ENCODE measurements around the gene NELFB. TPM values are rescaled to one million over a fixed set of nuclear protein-coding genes. Genes with fewer than 3 reads are reported as not detected.

The NELFB gene
- polyA plus RNA-seq, 1 donor from 2014 or later, result 64.7 TPM

DNA sequence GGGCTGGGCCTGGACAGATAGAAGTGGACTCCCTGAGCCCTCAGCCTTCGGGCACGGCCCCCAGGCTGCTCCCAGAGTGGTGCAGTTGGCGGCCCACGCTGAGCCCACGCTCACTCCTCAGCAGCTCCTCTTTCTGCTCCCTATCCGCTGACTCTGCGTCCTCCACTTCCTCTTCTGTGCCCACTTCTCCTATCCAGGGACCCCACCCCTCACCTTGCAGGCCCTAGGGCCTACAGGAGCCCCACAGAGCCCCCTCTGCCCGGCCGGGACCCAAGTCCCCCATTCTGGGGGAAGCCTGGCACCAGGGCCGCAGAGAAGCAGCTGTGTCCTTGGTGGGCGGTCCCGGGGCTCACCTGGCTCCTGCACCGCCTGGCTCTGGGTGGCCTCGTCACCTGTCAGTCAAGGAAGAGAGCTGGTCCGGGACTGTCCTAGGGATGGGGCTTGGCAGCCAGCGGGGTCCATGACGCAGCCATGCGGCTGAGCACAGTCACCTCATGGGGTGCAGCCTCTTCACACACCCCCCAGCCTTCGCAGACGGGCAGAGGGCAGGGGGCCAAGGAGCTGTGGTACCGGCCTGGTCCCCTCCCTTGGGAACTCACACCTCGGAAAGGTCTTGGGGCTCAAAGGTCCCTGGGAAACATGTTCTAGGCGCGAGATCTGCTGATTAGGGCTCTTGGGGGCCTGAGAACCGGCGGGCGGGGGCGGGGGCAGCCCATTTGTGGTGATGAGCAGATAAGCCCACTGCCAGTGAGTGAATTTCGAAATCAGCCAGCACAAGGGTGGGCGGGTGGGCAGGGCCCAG lies 52.3 kb downstream of the NELFB start:
- Histone ChIP-seq H3K27ac (ENCODE audit: low read length) (no peak overlapping the region), H2AFZ (ENCODE audit: low read depth, low read length) (no peak overlapping the region), H3K4me3 (ENCODE audit: low read length) (no peak overlapping the region), H3K9ac (ENCODE audit: low read length) (no peak overlapping the region), H3K79me2 (replicated peaks; ENCODE audit: insufficient read depth, low read length) (no peaks in the 10 kb centered on the region), H3K36me3 (ENCODE audit: insufficient read depth, low read length) (no peaks in the 10 kb centered on the region), H3K4me2 (ENCODE audit: low read length) (no peak overlapping the region), H4K20me1 (ENCODE audit: insufficient read depth) (no peaks in the 10 kb centered on the region), H3K9me2 (ENCODE audit: insufficient read depth, low read length) (no peaks in the 10 kb centered on the region), H3K27me3 (ENCODE audit: insufficient read depth, low read depth, low read length) (no peaks in the 10 kb centered on the region), H3K9me3 (ENCODE audit: low read length) (no peaks in the 10 kb centered on the region), H3F3A (ENCODE audit: insufficient read depth, low read length, poor library complexity, severe bottlenecking) (no peaks in the 10 kb centered on the region)
- TF ChIP-seq MXI1 (conservative IDR thresholded peaks at IDR 0.05; ENCODE audit: poor library complexity, severe bottlenecking), result no peak
- no peak for TF ChIP-seq SMC3 (conservative IDR thresholded peaks at IDR 0.05; ENCODE audit: poor library complexity)
- TF ChIP-seq EP300 (conservative IDR thresholded peaks at IDR 0.05; ENCODE audit: poor library complexity, severe bottlenecking), result no peak
- TF ChIP-seq TAF1 (IDR thresholded peaks at IDR 0.05; ENCODE audit: low read depth), result no peak
- TF ChIP-seq EZH2 (IDR thresholded peaks at IDR 0.05; ENCODE audit: borderline replicate concordance, insufficient read depth, low read length, poor library complexity, severe bottlenecking), result no peak
- no peak for TF ChIP-seq REST (IDR thresholded peaks at IDR 0.05; ENCODE audit: borderline replicate concordance)
- TF ChIP-seq, protein P1, sequence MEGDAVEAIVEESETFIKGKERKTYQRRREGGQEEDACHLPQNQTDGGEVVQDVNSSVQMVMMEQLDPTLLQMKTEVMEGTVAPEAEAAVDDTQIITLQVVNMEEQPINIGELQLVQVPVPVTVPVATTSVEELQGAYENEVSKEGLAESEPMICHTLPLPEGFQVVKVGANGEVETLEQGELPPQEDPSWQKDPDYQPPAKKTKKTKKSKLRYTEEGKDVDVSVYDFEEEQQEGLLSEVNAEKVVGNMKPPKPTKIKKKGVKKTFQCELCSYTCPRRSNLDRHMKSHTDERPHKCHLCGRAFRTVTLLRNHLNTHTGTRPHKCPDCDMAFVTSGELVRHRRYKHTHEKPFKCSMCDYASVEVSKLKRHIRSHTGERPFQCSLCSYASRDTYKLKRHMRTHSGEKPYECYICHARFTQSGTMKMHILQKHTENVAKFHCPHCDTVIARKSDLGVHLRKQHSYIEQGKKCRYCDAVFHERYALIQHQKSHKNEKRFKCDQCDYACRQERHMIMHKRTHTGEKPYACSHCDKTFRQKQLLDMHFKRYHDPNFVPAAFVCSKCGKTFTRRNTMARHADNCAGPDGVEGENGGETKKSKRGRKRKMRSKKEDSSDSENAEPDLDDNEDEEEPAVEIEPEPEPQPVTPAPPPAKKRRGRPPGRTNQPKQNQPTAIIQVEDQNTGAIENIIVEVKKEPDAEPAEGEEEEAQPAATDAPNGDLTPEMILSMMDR (IDR thresholded peaks at IDR 0.05; ENCODE audit: poor library complexity, severe bottlenecking), result no peak
- TF ChIP-seq POLR2AphosphoS5 (IDR thresholded peaks at IDR 0.05), result no peak
- no peak for TF ChIP-seq RAD21 (conservative IDR thresholded peaks at IDR 0.05)

DNA sequence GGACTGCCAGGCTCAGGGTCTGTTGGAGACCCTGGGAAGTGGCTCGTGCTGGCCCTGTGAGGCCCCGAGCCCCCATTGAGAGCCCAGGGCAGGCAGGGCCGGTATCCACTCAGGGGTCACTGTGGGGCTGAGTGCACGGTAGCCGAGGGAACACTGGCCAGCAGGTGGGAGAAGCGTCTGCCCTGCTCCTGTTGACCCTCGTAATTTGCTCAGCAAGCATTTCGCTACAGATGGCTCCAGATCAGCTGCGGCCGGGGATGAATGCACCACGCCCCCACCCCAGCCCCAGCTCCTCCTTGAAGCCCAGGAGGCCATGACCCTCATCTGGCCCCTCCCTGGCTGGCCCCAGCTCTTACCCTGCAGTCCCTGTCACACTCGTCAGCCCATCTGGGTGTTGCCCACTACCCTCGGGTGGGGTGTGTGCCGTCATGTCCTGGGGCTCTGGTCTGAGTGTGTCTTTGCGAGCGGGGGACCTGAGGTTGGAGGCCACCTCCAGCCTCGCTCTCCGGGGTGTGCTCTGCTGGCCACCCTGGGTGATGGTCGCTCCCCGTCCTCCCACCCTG lies 53.0 kb downstream of the NELFB start:
- Histone ChIP-seq H3K79me2 (replicated peaks; ENCODE audit: insufficient read depth, low read length) (no peaks in the 10 kb centered on the region), H2AFZ (ENCODE audit: low read depth, low read length) (no peak overlapping the region), H3K4me3 (ENCODE audit: low read length) (no peak overlapping the region), H3K4me2 (ENCODE audit: low read length) (no peak overlapping the region), H3F3A (ENCODE audit: insufficient read depth, low read length, poor library complexity, severe bottlenecking) (no peaks in the 10 kb centered on the region), H4K20me1 (ENCODE audit: insufficient read depth) (no peaks in the 10 kb centered on the region), H3K36me3 (ENCODE audit: insufficient read depth, low read length) (no peaks in the 10 kb centered on the region), H3K27me3 (ENCODE audit: insufficient read depth, low read depth, low read length) (no peaks in the 10 kb centered on the region), H3K27ac (ENCODE audit: low read length) (no peak overlapping the region), H3K9me3 (ENCODE audit: low read length) (no peaks in the 10 kb centered on the region), H3K9ac (ENCODE audit: low read length) (no peak overlapping the region), H3K9me2 (ENCODE audit: insufficient read depth, low read length) (no peaks in the 10 kb centered on the region)
- TF ChIP-seq RAD21 (conservative IDR thresholded peaks at IDR 0.05) (no peak), EZH2 (IDR thresholded peaks at IDR 0.05; ENCODE audit: borderline replicate concordance, insufficient read depth, low read length, poor library complexity, severe bottlenecking) (no peak)
